ENCODE data around the gene NRARP. TPM values are rescaled to one million over a fixed set of nuclear protein-coding genes. Genes with fewer than 3 reads are reported as not detected.

NRARP gene
- total and polyA plus RNA-seq, 10 of the 15 experiments (the other 5 are each of a cell fraction or from before 2014, with no cell fraction given): 0.06 to 9.2 (median 2.2) TPM; not detected in 2

DNA sequence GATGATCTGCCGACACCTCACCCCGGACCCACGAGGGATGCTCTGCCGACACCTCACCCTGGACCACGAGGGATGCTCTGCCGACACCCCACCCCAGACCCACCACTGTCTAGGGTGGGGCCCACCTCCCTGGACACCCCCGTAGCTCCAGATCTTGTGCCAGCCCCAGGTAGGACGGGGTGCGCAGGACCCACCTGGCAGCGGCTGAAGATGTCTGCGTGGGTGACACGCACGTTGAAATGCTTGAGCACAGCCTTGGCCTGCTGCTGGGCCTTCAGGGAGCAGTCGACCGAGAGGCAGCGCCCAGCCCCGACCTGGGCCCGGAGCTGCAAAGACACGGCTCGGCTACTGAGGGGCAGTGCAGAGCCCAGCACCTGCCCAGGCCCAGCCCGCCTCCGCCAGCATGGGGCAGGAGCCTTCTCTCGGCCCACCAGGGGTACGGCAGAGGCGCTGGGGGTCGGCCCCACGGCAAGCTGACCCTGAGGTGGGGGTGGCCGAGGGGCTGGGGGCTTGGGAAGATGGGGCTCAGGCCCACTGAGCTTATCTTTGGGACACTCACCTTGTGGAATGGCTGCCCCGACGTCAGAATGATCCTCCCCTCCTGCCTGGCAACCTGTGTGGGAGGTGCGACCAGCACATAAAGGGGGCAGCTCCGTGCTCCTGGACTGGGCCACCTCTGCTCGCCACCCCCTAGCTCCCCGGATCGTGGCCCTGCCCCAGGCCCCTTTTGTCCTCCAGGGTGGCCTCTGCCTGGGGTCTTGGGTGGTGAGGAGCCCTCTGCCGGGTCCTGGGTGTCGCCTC lies 21.7 kb upstream of the NRARP start (continued):
- TF ChIP-seq, protein P1, sequence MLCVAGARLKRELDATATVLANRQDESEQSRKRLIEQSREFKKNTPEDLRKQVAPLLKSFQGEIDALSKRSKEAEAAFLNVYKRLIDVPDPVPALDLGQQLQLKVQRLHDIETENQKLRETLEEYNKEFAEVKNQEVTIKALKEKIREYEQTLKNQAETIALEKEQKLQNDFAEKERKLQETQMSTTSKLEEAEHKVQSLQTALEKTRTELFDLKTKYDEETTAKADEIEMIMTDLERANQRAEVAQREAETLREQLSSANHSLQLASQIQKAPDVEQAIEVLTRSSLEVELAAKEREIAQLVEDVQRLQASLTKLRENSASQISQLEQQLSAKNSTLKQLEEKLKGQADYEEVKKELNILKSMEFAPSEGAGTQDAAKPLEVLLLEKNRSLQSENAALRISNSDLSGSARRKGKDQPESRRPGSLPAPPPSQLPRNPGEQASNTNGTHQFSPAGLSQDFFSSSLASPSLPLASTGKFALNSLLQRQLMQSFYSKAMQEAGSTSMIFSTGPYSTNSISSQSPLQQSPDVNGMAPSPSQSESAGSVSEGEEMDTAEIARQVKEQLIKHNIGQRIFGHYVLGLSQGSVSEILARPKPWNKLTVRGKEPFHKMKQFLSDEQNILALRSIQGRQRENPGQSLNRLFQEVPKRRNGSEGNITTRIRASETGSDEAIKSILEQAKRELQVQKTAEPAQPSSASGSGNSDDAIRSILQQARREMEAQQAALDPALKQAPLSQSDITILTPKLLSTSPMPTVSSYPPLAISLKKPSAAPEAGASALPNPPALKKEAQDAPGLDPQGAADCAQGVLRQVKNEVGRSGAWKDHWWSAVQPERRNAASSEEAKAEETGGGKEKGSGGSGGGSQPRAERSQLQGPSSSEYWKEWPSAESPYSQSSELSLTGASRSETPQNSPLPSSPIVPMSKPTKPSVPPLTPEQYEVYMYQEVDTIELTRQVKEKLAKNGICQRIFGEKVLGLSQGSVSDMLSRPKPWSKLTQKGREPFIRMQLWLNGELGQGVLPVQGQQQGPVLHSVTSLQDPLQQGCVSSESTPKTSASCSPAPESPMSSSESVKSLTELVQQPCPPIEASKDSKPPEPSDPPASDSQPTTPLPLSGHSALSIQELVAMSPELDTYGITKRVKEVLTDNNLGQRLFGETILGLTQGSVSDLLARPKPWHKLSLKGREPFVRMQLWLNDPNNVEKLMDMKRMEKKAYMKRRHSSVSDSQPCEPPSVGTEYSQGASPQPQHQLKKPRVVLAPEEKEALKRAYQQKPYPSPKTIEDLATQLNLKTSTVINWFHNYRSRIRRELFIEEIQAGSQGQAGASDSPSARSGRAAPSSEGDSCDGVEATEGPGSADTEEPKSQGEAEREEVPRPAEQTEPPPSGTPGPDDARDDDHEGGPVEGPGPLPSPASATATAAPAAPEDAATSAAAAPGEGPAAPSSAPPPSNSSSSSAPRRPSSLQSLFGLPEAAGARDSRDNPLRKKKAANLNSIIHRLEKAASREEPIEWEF (IDR thresholded peaks at IDR 0.05; ENCODE audit: insufficient replicate concordance, low read depth, low read length): no peak
- TF ChIP-seq MEF2B (IDR thresholded peaks at IDR 0.05; ENCODE audit: partially characterized antibody, poor library complexity, severe bottlenecking) (no peak), MXI1 (IDR thresholded peaks at IDR 0.05; ENCODE audit: low read depth, low read length) (no peak), PAX5 (IDR thresholded peaks at IDR 0.05; ENCODE audit: borderline replicate concordance, low read depth, low read length) (no peak), POLR2AphosphoS2 (IDR thresholded peaks at IDR 0.05; ENCODE audit: low read depth, low read length) (no peak), ZZZ3 (IDR thresholded peaks at IDR 0.05; ENCODE audit: control insufficient read depth, insufficient read length, low read depth) (no peak), CREB1 (IDR thresholded peaks at IDR 0.05; ENCODE audit: low read depth) (no peak), CEBPB (IDR thresholded peaks at IDR 0.05; ENCODE audit: borderline replicate concordance in 1 of 2, low read depth in 2 of 2, low read length in 2 of 2) (no peak), RUNX3 (IDR thresholded peaks at IDR 0.05; ENCODE audit: low read length) (no peak), EZH2 (IDR thresholded peaks at IDR 0.05; ENCODE audit: borderline replicate concordance, control insufficient read depth, low read depth, low read length) (no peak), MYB (IDR thresholded peaks at IDR 0.05; ENCODE audit: borderline replicate concordance, low read depth, low read length) (no peak)
- TF ChIP-seq, protein P2, sequence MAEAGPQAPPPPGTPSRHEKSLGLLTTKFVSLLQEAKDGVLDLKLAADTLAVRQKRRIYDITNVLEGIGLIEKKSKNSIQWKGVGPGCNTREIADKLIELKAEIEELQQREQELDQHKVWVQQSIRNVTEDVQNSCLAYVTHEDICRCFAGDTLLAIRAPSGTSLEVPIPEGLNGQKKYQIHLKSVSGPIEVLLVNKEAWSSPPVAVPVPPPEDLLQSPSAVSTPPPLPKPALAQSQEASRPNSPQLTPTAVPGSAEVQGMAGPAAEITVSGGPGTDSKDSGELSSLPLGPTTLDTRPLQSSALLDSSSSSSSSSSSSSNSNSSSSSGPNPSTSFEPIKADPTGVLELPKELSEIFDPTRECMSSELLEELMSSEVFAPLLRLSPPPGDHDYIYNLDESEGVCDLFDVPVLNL (IDR thresholded peaks at IDR 0.05; ENCODE audit: low read depth, low read length): no peak
- TF ChIP-seq, protein P3, sequence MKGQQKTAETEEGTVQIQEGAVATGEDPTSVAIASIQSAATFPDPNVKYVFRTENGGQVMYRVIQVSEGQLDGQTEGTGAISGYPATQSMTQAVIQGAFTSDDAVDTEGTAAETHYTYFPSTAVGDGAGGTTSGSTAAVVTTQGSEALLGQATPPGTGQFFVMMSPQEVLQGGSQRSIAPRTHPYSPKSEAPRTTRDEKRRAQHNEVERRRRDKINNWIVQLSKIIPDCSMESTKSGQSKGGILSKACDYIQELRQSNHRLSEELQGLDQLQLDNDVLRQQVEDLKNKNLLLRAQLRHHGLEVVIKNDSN (IDR thresholded peaks at IDR 0.05; ENCODE audit: borderline replicate concordance, extremely low read length, insufficient read depth, low read depth, low read length): no peak

All from GM12878 (cell line).